Fibroblast of skin of back (primary cell): ENCODE results near the gene NME3.

Experiments
- DNase-seq: peaks from one replicate; pipeline ENCODE4 v3.0.0-alpha.2; 2013

The NME3 gene

DNA sequence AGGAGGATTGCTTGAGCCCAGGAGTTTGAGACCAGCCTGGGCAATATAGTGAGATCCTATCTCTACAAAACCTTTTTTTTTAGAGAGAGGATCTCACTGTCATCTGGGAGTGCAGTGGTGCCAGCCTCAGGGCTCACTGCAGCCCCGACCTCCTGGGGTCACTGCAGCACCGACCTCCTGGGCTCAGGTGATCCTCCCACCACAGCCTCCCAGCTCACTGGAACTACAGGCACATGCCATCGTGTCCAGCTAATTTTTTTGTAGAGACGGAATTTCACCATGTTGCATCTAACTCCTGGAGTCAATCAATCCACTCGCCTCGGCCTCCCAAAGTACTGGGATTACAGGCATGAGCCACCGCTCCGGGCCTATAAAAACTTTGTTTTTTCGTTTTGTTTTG lies 50.0 kb downstream of the NME3 start:
- DNase-seq: no peak
